ENCODE measurements around the gene KCTD14.

- TF ChIP-seq GATA2 (IDR thresholded peaks at IDR 0.05; ENCODE audit: low read depth, low read length) (no peak; the same call in 1 of the 2 replicates), GATA3 (IDR thresholded peaks at IDR 0.05; ENCODE audit: low read depth, low read length) (no peak)
These were observed 22.9 kb upstream of the KCTD14 start for GRCh38 chr11:78045851-78046485.

Data from SH-SY5Y (cell line).